Calu3 (cell line): ENCODE results near the gene NR5A2. TPM values are rescaled to one million over a fixed set of nuclear protein-coding genes. Genes with fewer than 3 reads are reported as not detected.
A peak's percentile ranks its signal among the peaks of the same experiment; 100 is the strongest.

ENCODE experiments used
- BruUV-seq: library from RNA; stranded (reverse); fragments of 400-500 nt; replicated peaks from 2 replicates; lab custom pipeline; 2021; lab: Mats Ljungman, UMichigan
- CTCF ChIA-PET: fragments of 300-600 bp; sonication (Branson Sonifier 250); formaldehyde crosslinking; loops from one replicate; lab custom pipeline; 2022; ENCODE audit warnings: antibody characterized with exemption; lab: Charles Lee
- DNase-seq: peaks from one replicate; pipeline ENCODE4 v3.0.0; 2022
- H3K27ac Mint-ChIP-seq: one replicate; pipeline ENCODE4 v1.8.0; 2022; ENCODE audit warnings: mixed read lengths; ENCODE audit not compliant: unreplicated experiment
- H3K27me3 Mint-ChIP-seq: one replicate; pipeline ENCODE4 v1.8.0; 2022; ENCODE audit warnings: mixed read lengths; ENCODE audit not compliant: unreplicated experiment
- H3K36me3 Mint-ChIP-seq: one replicate; pipeline ENCODE4 v1.8.0; 2022; ENCODE audit warnings: mild to moderate bottlenecking, moderate library complexity, mixed read lengths; ENCODE audit not compliant: insufficient read depth, unreplicated experiment
- H3K4me1 Mint-ChIP-seq: one replicate; pipeline ENCODE4 v1.8.0; 2022; ENCODE audit warnings: mild to moderate bottlenecking, low read depth, mixed read lengths; ENCODE audit not compliant: unreplicated experiment
- H3K4me3 Mint-ChIP-seq: one replicate; pipeline ENCODE4 v1.8.0; 2022; ENCODE audit warnings: mild to moderate bottlenecking, low read depth, moderate library complexity, mixed read lengths; ENCODE audit not compliant: unreplicated experiment
- H3K9me3 Mint-ChIP-seq: one replicate; pipeline ENCODE4 v1.8.0; 2022; ENCODE audit warnings: low read depth, mixed read lengths; ENCODE audit not compliant: unreplicated experiment
- CTCF ChIP-seq: fragments of 200-600 bp; IDR thresholded peaks from one replicate; pipeline ENCODE4 v1.8.0; 2022; ENCODE audit warnings: antibody characterized with exemption; ENCODE audit not compliant: unreplicated experiment
- intact Hi-C: fragments of 100-400 bp; cut with micrococcal nuclease; formaldehyde crosslinking; loops from one replicate; pipeline ENCODE4 v1.10.0; 2022; ENCODE audit not compliant: unreplicated experiment
- total RNA-seq: library from RNA; stranded (reverse); gene quantifications from 2 replicates; pipeline ENCODE4 v1.2.3, GENCODE V29; 2022

NR5A2 gene
- total RNA-seq, 1 experiment from 2014 or later, result 6.9 TPM

GRCh38 chr1:200139661-200140250 lies 112.2 kb downstream of the NR5A2 start:
- CTCF ChIA-PET, result no interaction called here
- no TSS peak for BruUV-seq
- no peak overlapping the region for H3K4me3 Mint-ChIP-seq

DNA sequence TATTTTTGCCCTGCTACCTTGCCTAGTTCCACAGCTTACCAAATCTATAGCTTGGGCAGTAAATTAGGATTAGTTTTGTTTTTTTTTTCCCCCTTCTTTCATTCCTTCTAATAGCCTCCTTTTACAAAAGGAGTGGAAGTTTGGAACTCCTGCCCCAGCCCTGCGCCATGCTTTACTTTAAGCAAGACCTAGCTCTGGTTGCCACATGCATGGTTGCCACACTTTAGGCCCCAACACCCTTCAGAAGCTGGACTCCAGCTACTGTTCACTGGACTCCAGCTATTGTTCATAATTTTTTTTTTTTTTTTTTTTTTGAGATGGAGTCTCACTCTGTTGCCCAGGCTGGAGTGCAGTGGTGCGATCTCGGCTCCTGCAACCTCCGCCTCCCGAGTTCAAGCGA lies 115.8 kb downstream of the NR5A2 start:
- Mint-ChIP-seq H3K9me3 (no peaks in the 10 kb centered on the region), H3K36me3 (peaks cover 4% of the 10 kb centered on the region), H3K4me1 (no peaks in the 10 kb centered on the region), H3K27ac (no peak overlapping the region), H3K4me3 (no peak overlapping the region), H3K27me3 (no peaks in the 10 kb centered on the region)
- CTCF ChIA-PET, result interaction anchor here (0.6 to 1.3 kb wide), 3 partner anchors 12 to 444 kb away, joined by 3 to 5 read pairs (median 3); no protein-coding TSS in a partner anchor
- BruUV-seq, result no TSS peak
- TF ChIP-seq CTCF, result no peak
- intact Hi-C loops, result loop anchor here (5.0 kb wide), 1 partner anchor 364 kb away; no protein-coding TSS in a partner anchor
- no peak for DNase-seq

More at GRCh38 chr1:200139661-200140250, 112.2 kb downstream of the NR5A2 start:
- Mint-ChIP-seq H3K27me3 (no peaks in the 10 kb centered on the region), H3K36me3 (no peaks in the 10 kb centered on the region), H3K4me1 (no peaks in the 10 kb centered on the region), H3K9me3 (no peaks in the 10 kb centered on the region), H3K27ac (no peak overlapping the region)
- DNase-seq, result peak; percentile 46
- intact Hi-C loops, result loop anchor here (1.0 to 10.0 kb wide), 4 partner anchors 137 to 457 kb away; no protein-coding TSS in a partner anchor
- peak; percentile 69 for TF ChIP-seq CTCF

DNA sequence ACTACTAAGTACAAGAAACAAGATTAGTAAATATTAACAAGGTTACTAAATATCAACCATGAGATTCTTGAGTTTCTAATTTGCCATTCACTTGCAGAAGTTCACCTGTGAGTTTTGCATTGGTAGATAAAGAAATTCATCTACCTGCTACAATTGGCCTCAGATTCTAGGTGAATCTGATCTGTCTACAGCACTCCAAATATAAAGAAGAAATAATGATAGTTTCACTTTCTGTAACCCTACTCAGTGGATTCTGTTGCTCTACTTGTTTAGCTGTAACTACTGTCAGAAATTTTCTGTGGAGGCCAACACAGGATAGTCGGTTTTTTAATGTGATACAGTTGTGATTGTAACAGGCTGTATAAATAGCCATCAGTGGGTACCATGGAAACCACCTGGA lies 118.6 kb downstream of the NR5A2 start:
- no peak for TF ChIP-seq CTCF
- Mint-ChIP-seq H3K4me1 (no peaks in the 10 kb centered on the region), H3K4me3 (no peak overlapping the region), H3K36me3 (peaks cover 4% of the 10 kb centered on the region), H3K9me3 (no peaks in the 10 kb centered on the region), H3K27ac (no peak overlapping the region), H3K27me3 (no peaks in the 10 kb centered on the region)
- BruUV-seq, result no TSS peak
- intact Hi-C loops, result no loop called here
- CTCF ChIA-PET, result interaction anchor here (0.7 kb wide), 1 partner anchor 11 kb away, joined by 3 read pairs; no protein-coding TSS in a partner anchor
- no peak for DNase-seq

DNA sequence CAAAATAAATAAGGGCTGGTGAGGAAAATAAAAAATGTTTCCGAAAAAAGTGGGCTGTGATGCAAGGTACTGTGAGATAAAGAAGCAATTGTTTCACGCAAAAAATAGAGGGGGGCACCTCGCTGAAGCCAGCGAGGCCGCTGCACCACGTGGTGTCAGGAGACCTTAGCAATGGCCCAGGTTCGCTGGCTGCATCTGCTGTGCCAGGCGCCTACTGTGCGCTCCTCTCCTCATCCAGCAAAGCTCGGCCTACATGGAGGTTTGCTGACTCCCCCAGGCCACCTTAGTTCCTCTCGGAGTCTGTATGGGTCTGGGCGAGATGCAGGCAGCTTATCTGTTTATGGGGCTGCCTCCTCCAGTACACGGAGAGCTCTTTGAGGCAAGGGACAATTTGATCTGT lies 119.6 kb downstream of the NR5A2 start:
- intact Hi-C loops, result no loop called here
- Mint-ChIP-seq H3K9me3 (no peaks in the 10 kb centered on the region), H3K4me1 (no peaks in the 10 kb centered on the region), H3K27ac (no peak overlapping the region), H3K36me3 (peaks cover 4% of the 10 kb centered on the region), H3K27me3 (no peaks in the 10 kb centered on the region), H3K4me3 (no peak overlapping the region)
- no TSS peak for BruUV-seq
- CTCF ChIA-PET, result no interaction called here
- TF ChIP-seq CTCF, result no peak
- DNase-seq, result no peak
